HG03457 (cell line): ENCODE data around the gene STX5.
"Not testable (repeated sequence)": the region's sequence is repeated elsewhere in the genome, so short reads cannot be mapped to it uniquely, and the experiment has no call there.

Source experiments
- ATAC-seq: cut with Tn5 transposase; IDR thresholded peaks from one replicate; pipeline ENCODE4 v1.9.1; 2021; ENCODE audit warnings: moderate number of reproducible peaks; ENCODE audit not compliant: unreplicated experiment

STX5 gene, protein sequence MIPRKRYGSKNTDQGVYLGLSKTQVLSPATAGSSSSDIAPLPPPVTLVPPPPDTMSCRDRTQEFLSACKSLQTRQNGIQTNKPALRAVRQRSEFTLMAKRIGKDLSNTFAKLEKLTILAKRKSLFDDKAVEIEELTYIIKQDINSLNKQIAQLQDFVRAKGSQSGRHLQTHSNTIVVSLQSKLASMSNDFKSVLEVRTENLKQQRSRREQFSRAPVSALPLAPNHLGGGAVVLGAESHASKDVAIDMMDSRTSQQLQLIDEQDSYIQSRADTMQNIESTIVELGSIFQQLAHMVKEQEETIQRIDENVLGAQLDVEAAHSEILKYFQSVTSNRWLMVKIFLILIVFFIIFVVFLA

DNA sequence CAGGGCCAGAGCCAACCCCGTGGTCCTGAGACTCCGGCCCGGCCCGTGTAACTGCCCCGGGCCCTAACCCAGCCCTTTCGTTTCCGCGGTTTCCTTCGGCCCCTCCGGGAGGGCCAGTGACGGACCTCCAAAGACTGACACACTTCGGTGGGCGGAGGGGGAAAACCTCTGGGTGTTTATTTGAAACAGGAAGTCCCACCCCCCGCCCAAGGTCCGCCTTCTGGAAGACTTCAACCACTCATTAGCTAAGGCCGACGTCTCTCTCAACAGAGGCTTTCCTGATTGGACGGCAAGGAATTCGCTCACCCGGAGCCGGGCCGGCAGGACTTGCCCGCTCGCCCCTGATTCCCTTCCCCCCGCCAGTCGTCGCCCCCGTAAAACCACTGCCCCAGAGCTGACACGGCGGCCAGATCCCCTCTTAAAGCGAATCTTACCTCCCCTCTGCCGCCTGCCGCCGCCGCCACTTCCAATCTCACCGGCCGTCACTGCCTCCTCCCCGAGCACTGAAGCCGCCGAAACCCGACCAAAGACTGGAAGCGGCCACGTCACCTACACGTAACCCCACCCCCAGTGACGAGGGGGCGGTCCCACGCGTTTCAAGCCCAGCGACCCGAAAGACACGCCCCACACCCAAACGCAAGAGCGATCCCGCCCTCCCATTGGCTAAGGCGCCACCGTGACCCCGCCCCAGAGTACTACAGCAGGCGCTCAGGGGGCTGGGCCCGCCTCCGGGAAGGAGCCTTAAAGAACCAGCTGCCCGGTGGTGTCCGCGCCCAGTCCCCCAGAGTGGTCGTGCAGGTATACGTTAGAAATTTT lies at the start of gene STX5:
Gene STX5 (minus strand): TSS at position 532 of the 816 bp plus-strand sequence. CDS start 808 bp downstream, outside the sequence.
- peak; percentile 58 for ATAC-seq

DNA sequence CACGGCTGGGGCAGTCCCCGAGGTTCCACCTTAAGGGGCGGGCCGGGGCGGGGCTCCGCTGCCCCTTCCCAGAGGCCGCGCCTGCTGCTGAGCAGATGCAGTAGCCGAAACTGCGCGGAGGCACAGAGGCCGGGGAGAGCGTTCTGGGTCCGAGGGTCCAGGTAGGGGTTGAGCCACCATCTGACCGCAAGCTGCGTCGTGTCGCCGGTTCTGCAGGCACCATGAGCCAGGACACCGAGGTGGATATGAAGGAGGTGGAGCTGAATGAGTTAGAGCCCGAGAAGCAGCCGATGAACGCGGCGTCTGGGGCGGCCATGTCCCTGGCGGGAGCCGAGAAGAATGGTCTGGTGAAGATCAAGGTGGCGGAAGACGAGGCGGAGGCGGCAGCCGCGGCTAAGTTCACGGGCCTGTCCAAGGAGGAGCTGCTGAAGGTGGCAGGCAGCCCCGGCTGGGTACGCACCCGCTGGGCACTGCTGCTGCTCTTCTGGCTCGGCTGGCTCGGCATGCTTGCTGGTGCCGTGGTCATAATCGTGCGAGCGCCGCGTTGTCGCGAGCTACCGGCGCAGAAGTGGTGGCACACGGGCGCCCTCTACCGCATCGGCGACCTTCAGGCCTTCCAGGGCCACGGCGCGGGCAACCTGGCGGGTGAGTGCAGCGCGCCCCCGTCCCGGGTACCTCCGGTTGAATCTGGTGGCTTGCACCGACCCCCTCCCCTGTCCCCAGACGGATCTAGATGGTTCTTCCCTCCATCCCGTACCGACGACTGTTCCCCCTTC lies 49.1 kb upstream of the STX5 start, which contains the start of gene SLC3A2:
Gene SLC3A2 (plus strand): TSS at position 94 of the 776 bp plus-strand sequence. CDS start 128 bp downstream, at position 222.
- ATAC-seq: peak; percentile 49

DNA sequence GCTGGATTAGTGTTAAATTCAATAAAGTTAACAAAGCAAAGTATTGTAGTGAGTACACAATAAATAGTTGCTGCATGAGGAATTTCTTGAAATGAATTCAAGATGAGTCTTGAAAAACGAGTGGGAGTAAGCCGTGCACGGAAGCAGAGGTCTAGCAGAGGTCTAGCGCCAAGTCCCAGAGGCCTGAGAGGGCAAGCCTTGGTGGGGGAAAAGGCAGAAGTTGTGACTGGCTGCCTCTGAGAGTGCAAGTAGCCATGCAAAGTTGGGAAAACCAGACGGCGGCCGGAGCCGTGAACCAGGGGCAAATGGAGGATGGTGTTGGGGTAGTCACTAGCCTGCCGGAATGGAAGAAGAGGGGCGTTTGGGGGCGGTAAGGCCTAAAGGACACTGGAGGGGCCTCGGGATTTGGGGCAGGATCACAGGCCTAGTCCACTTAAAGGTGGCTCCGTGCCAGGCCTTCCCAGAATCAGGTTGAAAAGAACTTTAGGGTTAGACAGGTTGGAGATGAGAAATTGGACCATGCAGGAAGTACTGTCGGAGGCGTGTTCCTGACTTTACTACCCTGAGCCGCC lies 48.5 kb upstream of the STX5 start:
- peak; percentile 13 for ATAC-seq

DNA sequence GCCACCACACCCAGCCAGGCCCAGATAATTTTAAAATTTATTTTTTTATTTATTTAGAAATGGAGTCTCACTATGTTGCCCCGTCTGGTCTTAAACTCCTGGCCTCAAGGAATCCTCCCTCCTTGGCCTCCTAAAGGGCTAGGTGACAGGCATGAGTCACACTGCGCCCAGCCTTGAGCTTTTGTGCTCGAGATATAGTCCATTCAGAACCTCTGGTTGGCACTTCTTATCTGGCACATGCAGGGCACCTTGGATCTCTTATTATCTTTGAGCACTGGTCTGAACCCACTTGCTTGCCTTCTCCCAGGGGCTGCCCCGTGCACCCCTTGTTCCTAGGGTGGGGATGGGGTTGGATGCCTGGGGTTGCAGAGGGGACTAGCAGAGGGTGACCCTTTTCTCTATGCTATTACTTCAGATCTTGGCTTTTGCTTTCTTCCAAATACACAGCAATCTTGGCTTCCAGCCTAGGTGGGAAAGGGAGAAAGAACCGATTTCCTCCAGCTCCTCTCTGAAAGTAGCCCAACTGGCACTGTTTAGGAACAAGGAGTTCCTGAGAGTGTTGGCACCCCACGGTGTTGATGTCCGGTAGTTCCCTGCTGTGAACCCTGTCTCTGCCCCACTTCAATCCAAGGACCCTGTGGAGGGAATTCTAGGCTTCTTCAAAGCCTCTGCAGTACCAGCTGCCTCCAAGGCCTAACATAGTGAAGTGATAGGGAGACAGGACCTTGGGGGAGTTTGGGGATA lies 47.6 kb upstream of the STX5 start:
- ATAC-seq: no peak

DNA sequence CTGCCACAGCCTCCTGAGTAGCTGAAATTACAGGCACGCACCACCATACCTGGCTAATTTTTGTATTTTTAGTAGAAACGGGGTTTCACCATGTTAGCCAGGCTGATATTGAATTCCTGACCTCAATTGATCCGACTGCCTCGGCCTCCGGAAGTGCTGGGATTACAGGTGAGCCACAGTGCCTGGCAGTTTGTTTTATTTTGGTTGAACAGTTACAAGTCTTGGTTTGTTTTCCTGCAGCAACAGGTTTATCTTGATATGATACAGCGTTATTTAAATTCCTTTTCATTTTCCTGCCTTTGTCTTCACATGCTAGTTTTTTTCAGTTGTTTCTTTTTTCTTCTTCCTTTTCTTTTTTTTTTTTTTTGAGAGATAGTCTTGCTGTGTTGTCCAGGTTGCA lies 44.9 kb upstream of the STX5 start:
- no peak for ATAC-seq

DNA sequence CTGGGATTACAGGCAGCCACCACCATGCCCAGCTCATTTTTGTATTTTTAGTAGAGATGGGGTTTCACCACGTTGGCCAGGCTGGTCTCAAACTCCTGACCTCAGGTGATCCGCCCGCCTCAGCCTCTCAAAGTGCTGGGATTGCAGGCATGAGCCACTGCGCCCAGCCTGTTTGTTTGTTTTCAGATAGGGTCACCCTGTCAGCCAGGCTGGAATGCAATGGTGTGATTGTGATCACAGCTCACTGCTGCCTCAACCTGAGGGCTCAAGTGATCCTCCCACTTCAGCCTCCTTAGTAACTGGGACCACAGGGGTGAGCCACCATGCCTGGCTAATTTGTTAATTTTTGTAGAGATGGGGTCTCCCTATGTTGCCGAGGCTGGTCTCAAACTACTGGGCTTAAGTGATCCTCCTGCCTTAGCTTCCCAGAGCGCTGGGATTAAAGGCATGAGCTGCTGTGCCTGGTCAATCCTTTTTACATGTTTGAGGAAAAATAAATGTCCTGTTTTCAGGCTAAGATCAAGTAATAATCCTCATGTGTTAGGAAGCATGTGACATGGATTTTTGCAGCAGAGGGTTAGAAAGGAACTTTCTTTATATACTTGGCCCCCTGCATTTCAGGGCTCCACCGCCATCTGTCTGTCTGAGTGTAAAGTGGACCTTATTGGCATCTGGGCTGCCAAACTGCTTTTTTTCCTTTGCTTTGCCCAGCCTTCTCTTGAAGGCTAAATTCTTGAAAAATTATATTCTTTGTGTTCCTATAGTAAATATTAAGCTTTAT lies 44.0 kb upstream of the STX5 start:
- no peak for ATAC-seq

DNA sequence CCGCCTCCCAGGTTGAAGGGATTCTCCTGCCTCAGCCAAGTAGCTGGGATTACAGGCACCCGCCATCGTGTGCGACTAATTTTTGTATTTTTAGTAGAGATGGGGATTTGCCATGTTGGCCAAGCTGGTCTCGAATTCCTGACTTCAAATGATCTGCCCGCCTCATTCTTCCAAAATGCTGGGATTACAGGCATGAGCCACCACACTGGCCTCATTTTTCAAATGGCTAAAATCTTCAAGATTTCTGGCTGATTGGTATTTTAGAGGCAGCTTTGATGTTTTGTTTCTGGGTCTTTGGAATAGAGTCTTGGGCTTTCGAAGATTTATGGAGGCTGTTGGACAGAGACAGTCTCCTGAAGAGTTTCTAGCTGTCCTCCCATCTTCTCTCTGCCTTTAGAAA lies 43.0 kb upstream of the STX5 start:
- no peak for ATAC-seq

DNA sequence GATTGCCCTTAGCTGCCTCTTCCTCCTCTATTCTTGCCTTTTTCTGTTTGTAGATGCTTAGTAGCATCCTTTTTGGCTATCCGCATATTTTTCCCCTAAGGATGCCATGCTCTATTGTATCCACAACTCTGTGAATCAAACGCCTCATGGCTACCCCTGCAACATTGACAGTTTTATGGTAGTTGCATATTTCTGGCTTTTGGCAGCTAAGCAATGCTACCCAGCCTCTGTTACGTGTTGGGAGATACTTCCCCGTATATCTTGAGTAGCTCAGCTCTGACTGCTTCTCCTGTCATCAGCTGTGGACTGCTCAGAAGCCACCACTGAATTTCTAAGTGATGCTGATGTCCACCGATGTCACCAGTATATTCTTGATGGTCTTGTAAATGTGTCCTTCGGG lies 33.8 kb upstream of the STX5 start:
- ATAC-seq: no peak

DNA sequence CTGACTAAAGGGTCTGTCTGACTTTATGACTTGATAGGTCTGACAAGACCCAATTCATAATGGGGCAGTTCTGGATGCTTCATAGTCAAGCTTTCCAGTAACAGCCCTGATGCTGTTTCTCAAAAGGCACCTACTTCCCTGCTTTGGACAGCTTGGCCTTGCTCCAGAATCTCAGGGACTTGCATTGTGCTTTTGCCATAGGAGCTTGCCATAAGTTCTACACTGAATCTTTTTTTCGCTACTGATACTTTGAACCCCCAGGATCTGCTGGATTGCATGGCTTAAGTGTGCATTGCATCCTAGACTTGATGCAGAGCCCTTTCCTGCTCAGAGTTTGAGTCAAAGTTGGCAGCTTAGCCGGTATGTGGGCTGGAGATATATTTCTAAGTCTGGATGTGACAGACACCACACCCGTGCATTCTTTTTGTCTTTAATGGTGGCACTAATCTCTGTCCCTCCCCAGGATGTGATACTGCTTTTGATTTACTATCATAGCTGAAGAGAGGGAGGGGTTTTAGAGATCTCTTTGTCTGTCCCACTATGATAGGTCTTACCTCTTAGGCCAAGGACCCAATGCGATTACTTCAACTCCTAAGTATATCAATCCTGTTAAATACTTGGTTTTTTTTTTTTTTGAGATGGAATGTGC lies 32.0 kb upstream of the STX5 start:
- ATAC-seq: no peak

DNA sequence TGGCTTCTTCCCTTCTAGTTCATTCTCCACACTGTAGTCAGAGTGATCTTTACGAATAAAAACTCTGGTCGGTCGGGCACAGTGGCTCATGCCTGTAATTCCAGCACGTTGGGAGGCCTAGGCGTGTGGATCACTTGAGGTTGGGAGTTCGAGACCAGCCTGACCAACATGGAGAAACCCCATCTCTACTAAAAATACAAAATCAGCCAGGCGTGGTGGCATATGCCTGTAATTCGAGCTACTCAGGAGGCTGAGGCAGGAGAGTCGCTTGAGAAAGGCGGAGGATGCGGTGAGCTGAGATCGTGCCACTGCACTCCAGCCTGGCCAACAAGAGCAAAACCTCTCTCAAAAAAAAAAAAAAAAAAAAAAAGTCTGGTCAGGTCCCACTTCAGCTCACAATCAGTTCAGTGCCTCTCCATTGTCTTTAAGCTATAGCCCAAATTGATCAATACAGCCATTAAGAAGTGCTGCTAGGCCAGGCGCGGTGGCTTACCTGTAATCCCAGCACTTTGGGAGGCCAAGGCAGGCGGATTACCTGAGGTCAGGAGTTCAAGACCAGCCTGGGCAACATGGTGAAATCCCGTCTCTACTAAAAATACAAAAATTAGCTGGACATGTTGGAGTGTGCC lies 29.8 kb upstream of the STX5 start:
- ATAC-seq: not testable (repeated sequence)

DNA sequence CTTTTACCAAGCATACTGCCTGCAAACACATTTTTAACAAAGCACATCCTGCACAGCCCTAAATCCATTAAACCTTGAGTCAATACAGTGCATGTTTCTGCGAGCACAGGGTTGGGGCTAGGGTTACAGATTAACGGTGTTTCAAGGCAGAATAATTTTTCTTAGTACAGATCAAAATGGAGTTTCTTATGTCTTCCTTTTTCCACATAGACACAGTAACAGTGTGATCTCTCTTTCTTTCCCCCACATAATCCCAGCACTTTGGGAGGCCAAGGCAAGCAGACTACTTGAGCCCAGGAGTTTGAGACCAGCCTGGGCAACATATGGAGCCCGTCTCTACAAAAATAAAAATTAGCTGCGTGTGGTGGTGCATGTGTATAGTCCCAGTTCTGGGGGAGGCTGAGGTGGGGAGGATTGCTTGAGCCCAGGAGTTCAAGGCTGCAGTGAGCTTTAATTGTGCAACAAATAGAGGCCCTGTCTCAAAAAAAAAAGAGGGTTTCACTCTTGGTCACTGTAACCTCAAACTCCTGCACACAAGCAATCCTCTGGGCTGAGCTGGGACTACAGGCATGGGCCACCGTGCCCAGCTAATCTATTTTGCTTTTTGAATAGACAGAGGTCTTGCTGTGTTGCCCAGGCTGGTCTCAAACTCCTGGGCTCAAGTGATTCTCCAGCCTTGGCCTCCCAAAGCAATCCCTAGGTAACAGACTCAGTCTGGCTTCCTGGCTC lies 29.1 kb upstream of the STX5 start:
- no peak for ATAC-seq

DNA sequence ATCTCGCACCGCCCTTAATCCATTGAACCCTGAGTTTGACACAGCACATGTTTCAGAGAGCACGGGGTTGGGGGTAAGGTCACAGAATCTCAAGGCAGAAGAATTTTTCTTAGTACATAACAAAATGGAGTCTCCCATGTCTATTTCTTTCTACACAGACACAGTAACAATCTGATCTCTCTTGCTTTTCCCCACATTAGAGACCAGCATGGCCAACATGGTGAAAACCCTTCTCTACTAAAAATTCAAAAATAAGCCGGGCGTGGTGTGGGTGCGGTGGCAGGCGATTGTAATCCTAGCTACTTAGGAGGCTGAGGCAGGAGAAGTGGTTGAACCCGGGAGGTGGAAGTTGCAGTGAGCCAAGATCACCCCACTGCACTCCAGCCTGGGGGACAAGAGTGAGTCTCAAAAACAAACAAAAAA lies 27.4 kb upstream of the STX5 start:
- not testable (repeated sequence) for ATAC-seq

DNA sequence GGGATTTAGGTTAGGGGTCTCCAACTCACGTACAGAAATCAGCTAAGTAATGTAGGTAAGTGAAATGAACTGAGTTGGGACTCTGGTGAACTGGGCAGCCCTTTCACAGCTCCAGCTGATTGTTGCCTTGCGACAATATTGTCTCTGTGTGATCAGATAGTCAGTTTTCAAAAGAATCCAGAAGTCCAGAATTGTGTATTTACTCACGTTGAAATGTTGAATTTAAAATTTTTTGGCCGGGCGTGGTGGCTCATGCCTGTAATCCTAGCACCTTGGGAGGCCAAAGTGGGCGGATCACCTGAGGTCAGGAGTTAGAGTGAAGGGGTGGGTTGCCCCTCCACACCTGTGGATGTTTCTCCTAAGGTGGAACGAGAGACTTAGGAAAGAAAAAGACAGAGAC lies 26.4 kb upstream of the STX5 start:
- no peak for ATAC-seq

DNA sequence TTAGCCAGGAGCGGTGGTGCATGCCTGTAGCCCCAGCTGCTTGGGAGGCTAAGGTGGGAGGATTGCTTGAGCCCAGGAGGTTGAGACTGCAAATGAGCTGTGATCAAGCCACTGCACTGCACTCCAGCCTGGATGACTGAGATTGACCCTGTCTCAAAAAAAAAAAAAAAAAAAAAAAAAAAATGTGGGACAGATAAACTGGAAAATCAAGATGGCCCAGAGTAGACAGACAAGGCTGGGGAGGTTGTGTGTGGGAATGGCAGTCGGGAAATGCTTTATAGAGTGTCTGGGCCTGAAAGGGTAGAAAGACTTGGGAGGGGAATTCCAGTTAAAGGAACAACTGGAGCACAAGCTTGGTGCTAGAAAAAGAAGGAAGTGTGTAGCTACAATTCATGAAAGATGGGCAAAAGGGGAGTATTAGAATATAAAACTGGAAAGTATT lies 25.7 kb upstream of the STX5 start:
- no peak for ATAC-seq

DNA sequence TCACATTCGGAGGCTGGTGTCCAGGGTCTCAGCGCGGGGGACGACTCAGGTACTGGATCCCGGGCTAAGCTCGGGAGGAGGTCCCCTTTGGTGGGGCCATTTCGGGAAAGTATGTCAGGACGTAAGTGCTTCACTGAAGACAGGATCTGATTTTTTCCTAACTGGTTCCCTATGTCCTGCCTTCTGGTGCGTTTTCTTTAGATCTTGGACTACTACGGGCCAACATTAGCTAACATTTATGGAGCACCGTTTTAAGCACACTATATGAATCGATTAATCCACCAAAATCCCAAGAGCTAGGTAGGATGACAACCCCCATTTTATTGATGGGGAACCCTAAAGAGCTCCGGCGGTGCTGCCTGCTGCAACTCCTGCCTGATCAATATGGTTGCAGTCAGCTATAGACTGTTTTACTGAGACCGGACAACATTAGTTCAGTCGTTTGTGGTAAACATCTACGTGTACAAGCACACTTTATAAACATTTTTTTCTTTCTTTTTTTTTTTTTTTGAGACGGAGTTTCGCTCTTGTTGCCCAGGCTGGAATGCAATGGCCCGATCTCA lies 24.6 kb upstream of the STX5 start:
- ATAC-seq: peak; percentile 14

DNA sequence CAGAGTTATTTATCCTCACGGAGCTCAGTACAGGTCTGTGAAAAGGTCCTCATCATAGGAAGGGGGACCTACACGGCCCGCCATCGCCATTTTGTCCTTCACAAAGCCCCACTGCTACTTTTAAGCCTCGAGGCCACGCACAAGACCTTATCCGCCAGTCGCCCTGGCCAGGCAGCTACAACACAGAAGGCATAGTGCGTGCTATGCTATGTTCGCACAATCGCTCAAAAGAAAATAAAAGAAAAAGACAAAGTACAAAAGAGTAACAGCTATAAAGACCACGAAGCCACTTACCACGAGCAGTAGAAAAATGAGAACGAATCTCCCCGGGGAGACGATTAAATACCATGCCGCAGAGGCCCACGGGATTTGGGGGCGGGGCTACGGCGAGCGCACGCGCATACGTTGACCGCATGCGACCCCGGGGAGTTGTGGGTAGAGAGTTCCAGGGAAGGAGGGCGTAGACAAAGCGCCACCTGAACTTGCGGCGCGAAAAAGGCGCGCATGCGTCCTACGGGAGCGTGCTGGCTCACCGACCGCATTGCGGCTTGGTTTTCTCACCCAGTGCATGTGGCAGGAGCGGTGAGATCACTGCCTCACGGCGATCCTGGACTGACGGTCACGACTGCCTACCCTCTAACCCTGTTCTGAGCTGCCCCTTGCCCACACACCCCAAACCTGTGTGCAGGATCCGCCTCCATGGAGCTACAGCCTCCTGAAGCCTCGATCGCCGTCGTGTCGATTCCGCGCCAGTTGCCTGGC lies 23.9 kb upstream of the STX5 start:
- ATAC-seq: peak; percentile 65
